H9 (cell line): ENCODE data around the gene ENOX1. TPM values are rescaled to one million over a fixed set of nuclear protein-coding genes. Genes with fewer than 3 reads are reported as not detected.

Experiments
- DNase-seq: peaks from one replicate; pipeline ENCODE4 v3.0.0-alpha.2; 2017
- H2AFZ ChIP-seq: one replicate; pipeline ENCODE4 v1.6.1; 2013; ENCODE audit warnings: mild to moderate bottlenecking, low read length, control low read depth, moderate library complexity
- H2AK5ac ChIP-seq: 2 replicates; pipeline ENCODE4 v1.6.1; 2013; ENCODE audit warnings: low read length, control low read depth, mixed read lengths; ENCODE audit not compliant: insufficient read length
- H2BK120ac ChIP-seq: one replicate; pipeline ENCODE4 v1.6.1; 2013; ENCODE audit warnings: low read depth, mild to moderate bottlenecking, low read length, control low read depth, inconsistent platforms; ENCODE audit not compliant: poor library complexity, severe bottlenecking
- H2BK12ac ChIP-seq: 2 replicates; pipeline ENCODE4 v1.6.1; 2013; ENCODE audit warnings: low read length, control low read depth, mixed read lengths, low read depth; ENCODE audit not compliant: insufficient read length
- H2BK15ac ChIP-seq: 2 replicates; pipeline ENCODE4 v1.6.1; 2013; ENCODE audit warnings: low read depth, low read length, control low read depth
- H2BK20ac ChIP-seq: one replicate; pipeline ENCODE4 v1.6.1; 2013; ENCODE audit warnings: low read depth, mild to moderate bottlenecking, low read length, control low read depth, inconsistent platforms; ENCODE audit not compliant: poor library complexity, severe bottlenecking
- H2BK5ac ChIP-seq: 2 replicates; pipeline ENCODE4 v1.6.1; 2013; ENCODE audit warnings: low read length, control low read depth, mixed read lengths; ENCODE audit not compliant: insufficient read length
- H3K14ac ChIP-seq: 2 replicates; pipeline ENCODE4 v1.6.1; 2013; ENCODE audit warnings: low read length, control low read depth; ENCODE audit not compliant: insufficient read depth
- H3K18ac ChIP-seq: 2 replicates; pipeline ENCODE4 v1.6.1; 2013; ENCODE audit warnings: low read depth, mild to moderate bottlenecking, mixed read lengths, low read length, control low read depth; ENCODE audit not compliant: insufficient read length
- H3K23ac ChIP-seq: 2 replicates; pipeline ENCODE4 v1.6.1; 2013; ENCODE audit warnings: low read length, control low read depth, mixed read lengths, low read depth; ENCODE audit not compliant: insufficient read length
- H3K23me2 ChIP-seq: 2 replicates; pipeline ENCODE4 v1.6.1; 2013; ENCODE audit warnings: low read depth, mild to moderate bottlenecking, mixed read lengths, low read length, control low read depth; ENCODE audit not compliant: insufficient read length, poor library complexity, severe bottlenecking
- H3K27ac ChIP-seq: 2 replicates; pipeline ENCODE4 v1.5.1; 2013; ENCODE audit warnings: low read length, control low read depth, mixed read lengths, low read depth; ENCODE audit not compliant: insufficient read length
- H3K27me3 ChIP-seq: 2 replicates; pipeline ENCODE4 v1.6.1; 2013; ENCODE audit warnings: low read length, control low read depth, inconsistent platforms; ENCODE audit not compliant: insufficient read depth
- H3K4ac ChIP-seq: 2 replicates; pipeline ENCODE4 v1.6.1; 2013; ENCODE audit warnings: low read depth, mild to moderate bottlenecking, control low read depth, inconsistent platforms, low read length, moderate library complexity
- H3K4me1 ChIP-seq: 2 replicates; pipeline ENCODE4 v1.6.1; 2013; ENCODE audit warnings: low read length, control low read depth, inconsistent platforms; ENCODE audit not compliant: insufficient read depth
- H3K4me2 ChIP-seq: 2 replicates; pipeline ENCODE4 v1.6.1; 2013; ENCODE audit warnings: low read length, control low read depth, mixed read lengths; ENCODE audit not compliant: insufficient read length, insufficient read depth
- H3K56ac ChIP-seq: 2 replicates; pipeline ENCODE4 v1.6.1; 2013; ENCODE audit warnings: low read depth, mild to moderate bottlenecking, mixed read lengths, low read length, control low read depth; ENCODE audit not compliant: insufficient read length
- H3K79me1 ChIP-seq: 2 replicates; pipeline ENCODE4 v1.6.1; 2013; ENCODE audit warnings: low read depth, mild to moderate bottlenecking, moderate library complexity, low read length, control low read depth, inconsistent platforms; ENCODE audit not compliant: insufficient read depth, poor library complexity, severe bottlenecking
- H3K79me2 ChIP-seq: 2 replicates; pipeline ENCODE4 v1.6.1; 2013; ENCODE audit warnings: low read length, control low read depth, inconsistent platforms; ENCODE audit not compliant: insufficient read depth
- H3K9ac ChIP-seq: 2 replicates; pipeline ENCODE4 v1.6.1; 2013; ENCODE audit warnings: low read length, control low read depth, mixed read lengths; ENCODE audit not compliant: insufficient read length; ENCODE audit errors: extremely low read depth
- H3K9me3 ChIP-seq: one replicate; pipeline ENCODE4 v1.6.1; 2013; ENCODE audit warnings: low read depth, low read length, inconsistent platforms; ENCODE audit not compliant: control insufficient read depth
- H3T11ph ChIP-seq: one replicate; pipeline ENCODE4 v1.6.1; 2013; ENCODE audit warnings: mild to moderate bottlenecking, low read length, control low read depth, inconsistent platforms
- H4K20me1 ChIP-seq: one replicate; pipeline ENCODE4 v1.6.1; 2013; ENCODE audit not compliant: control insufficient read depth, insufficient read length, insufficient read depth
- H4K5ac ChIP-seq: 2 replicates; pipeline ENCODE4 v1.6.1; 2013; ENCODE audit warnings: low read depth, mild to moderate bottlenecking, mixed read lengths, low read length, control low read depth; ENCODE audit not compliant: insufficient read length
- H4K8ac ChIP-seq: replicated peaks from 2 replicates; pipeline ENCODE4 v1.6.1; 2013; ENCODE audit warnings: low read length, control low read depth, mixed read lengths, low read depth; ENCODE audit not compliant: insufficient read length
- H4K91ac ChIP-seq: 2 replicates; pipeline ENCODE4 v1.6.1; 2013; ENCODE audit warnings: low read depth, mild to moderate bottlenecking, moderate library complexity, mixed read lengths, low read length, control low read depth; ENCODE audit not compliant: insufficient read length
- H3K27ac Mint-ChIP-seq, 3 experiments: 2 replicates in 2 of 3; 3 replicates in 1 of 3; pipeline ENCODE4 v1.8.0; 2020 to 2021; ENCODE audit warnings: mixed read lengths in 3 of 3, mild to moderate bottlenecking in 1 of 3, moderate library complexity in 1 of 3
- H3K27me3 Mint-ChIP-seq: 2 replicates; pipeline ENCODE4 v1.8.0; 2021; ENCODE audit warnings: low read depth, mild to moderate bottlenecking, moderate library complexity, mixed read lengths
- H3K36me3 Mint-ChIP-seq, 3 experiments: 2 replicates in 2 of 3; 3 replicates in 1 of 3; pipeline ENCODE4 v1.8.0; 2020 to 2021; ENCODE audit warnings: low read depth in 3 of 3, mixed read lengths in 3 of 3; ENCODE audit not compliant: insufficient read depth in 1 of 3
- H3K4me1 Mint-ChIP-seq, 2 experiments: 2 replicates each; pipeline ENCODE4 v1.8.0; 2020; ENCODE audit warnings: mixed read lengths in 2 of 2
- H3K4me3 Mint-ChIP-seq, 2 experiments: 2 replicates in 1 of 2; 3 replicates in 1 of 2; pipeline ENCODE4 v1.8.0; 2020 to 2021; ENCODE audit warnings: mild to moderate bottlenecking in 2 of 2, mixed read lengths in 2 of 2, moderate library complexity in 1 of 2
- H3K9me3 Mint-ChIP-seq, 2 experiments: 2 replicates in 1 of 2; 3 replicates in 1 of 2; pipeline ENCODE4 v1.8.0; 2020; ENCODE audit warnings: mild to moderate bottlenecking in 2 of 2, mixed read lengths in 2 of 2, moderate library complexity in 1 of 2
- WGBS: extraction: QIAGEN DNeasy Blood & Tissue Kit; methylation state at CpG from one replicate; pipeline ENCODE4 v1.1.7; 2013; ENCODE audit warnings: missing lambda C conversion rate, low lambda C conversion rate, mixed read lengths; ENCODE audit not compliant: insufficient read length; ENCODE audit errors: extremely low coverage; 5-methylcytosine and 5-hydroxymethylcytosine counted together
- total RNA-seq: library from RNA; stranded (reverse); gene quantifications from 2 replicates; pipeline ENCODE4 v1.2.1, GENCODE V29; 2021
- TF ChIP-seq, protein P1 (sequence below): fragments of 200-600 bp; sonication (generic); conservative IDR thresholded peaks from 3 replicates; pipeline ENCODE4 v1.8.0; 2021; ENCODE audit warnings: antibody characterized with exemption, mild to moderate bottlenecking

The ENOX1 gene
- total RNA-seq, 1 experiment from 2014 or later = 0.24 TPM

DNA sequence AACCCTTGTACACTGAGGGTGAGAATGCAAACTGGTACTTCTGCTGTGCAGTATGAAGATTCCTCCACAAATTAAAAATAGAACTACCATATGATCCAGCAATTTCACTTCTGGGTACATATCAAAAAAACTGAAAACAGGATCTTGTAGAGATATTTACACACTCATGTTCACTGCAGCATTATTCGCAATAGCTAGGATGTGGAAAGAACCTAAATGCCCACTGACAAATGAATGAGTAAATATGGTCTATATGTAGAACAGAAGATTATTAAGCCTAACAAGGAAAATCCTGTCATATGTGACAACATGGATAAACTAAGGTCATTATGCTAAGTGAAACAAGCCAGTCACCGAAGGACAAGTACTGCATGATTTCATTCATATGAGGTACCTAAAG lies 304.7 kb downstream of the ENOX1 start:
- no peak overlapping the region for H2BK5ac ChIP-seq
- H3K27me3 ChIP-seq = no peaks in the 10 kb centered on the region
- H2AK5ac ChIP-seq = no peak overlapping the region
- H2BK15ac ChIP-seq = no peak overlapping the region
- DNase-seq = no peak
- no peak overlapping the region for H2BK12ac ChIP-seq
- H3K4me1 Mint-ChIP-seq = peaks cover 5% of the 10 kb centered on the region in 2 experiments; a peak in 3 of 4 replicates
- no peak overlapping the region for H2AFZ ChIP-seq
- no peak overlapping the region for H3K23ac ChIP-seq
- no peaks in the 10 kb centered on the region for H3K27me3 Mint-ChIP-seq
- H3K27ac Mint-ChIP-seq = no peak overlapping the region
- H3K4me1 ChIP-seq = no peaks in the 10 kb centered on the region
- H3K79me1 ChIP-seq = no peaks in the 10 kb centered on the region
- no peak overlapping the region for H3K4me3 Mint-ChIP-seq
- no peaks in the 10 kb centered on the region for H3K9me3 Mint-ChIP-seq
- H3K9ac ChIP-seq = no peak overlapping the region
- no peaks in the 10 kb centered on the region for H3K79me2 ChIP-seq
- WGBS = no CpG with 5 or more reads among the region's 2 CpGs
- TF ChIP-seq, protein P1, sequence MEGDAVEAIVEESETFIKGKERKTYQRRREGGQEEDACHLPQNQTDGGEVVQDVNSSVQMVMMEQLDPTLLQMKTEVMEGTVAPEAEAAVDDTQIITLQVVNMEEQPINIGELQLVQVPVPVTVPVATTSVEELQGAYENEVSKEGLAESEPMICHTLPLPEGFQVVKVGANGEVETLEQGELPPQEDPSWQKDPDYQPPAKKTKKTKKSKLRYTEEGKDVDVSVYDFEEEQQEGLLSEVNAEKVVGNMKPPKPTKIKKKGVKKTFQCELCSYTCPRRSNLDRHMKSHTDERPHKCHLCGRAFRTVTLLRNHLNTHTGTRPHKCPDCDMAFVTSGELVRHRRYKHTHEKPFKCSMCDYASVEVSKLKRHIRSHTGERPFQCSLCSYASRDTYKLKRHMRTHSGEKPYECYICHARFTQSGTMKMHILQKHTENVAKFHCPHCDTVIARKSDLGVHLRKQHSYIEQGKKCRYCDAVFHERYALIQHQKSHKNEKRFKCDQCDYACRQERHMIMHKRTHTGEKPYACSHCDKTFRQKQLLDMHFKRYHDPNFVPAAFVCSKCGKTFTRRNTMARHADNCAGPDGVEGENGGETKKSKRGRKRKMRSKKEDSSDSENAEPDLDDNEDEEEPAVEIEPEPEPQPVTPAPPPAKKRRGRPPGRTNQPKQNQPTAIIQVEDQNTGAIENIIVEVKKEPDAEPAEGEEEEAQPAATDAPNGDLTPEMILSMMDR = no peak
- no peak overlapping the region for H3K14ac ChIP-seq
- no peak overlapping the region for H3K27ac ChIP-seq
- no peaks in the 10 kb centered on the region for H3K36me3 Mint-ChIP-seq
- H3K4ac ChIP-seq = no peak overlapping the region
- no peak overlapping the region for H3K18ac ChIP-seq
- H2BK20ac ChIP-seq = no peak overlapping the region
- no peaks in the 10 kb centered on the region for H3K23me2 ChIP-seq
- H3K4me2 ChIP-seq = no peak overlapping the region
- H4K20me1 ChIP-seq = no peaks in the 10 kb centered on the region
- H4K5ac ChIP-seq = no peak overlapping the region
- no peak overlapping the region for H3T11ph ChIP-seq
- H3K9me3 ChIP-seq = no peaks in the 10 kb centered on the region
- H4K8ac ChIP-seq = no peak overlapping the region
- H2BK120ac ChIP-seq = no peak overlapping the region
- no peak overlapping the region for H4K91ac ChIP-seq
- H3K56ac ChIP-seq = no peak overlapping the region
